WTC11 (cell line): ENCODE data around the gene KIF6. TPM values are rescaled to one million over a fixed set of nuclear protein-coding genes. Genes with fewer than 3 reads are reported as not detected.
A peak's percentile ranks its signal among the peaks of the same experiment; 100 is the strongest.

ENCODE experiments used
- ATAC-seq: fragments of 200-7000 bp; cut with Tn5 transposase; 2 replicates; pipeline ENCODE4 v1.10.0; 2021; ENCODE audit warnings: mild to moderate bottlenecking, moderate library complexity
- CTCF ChIA-PET: fragments of 300-600 bp; sonication (Branson Sonifier 250); formaldehyde crosslinking; loops from one replicate; lab custom pipeline; 2021; ENCODE audit warnings: antibody characterized with exemption; lab: Charles Lee
- POLR2A ChIA-PET: fragments of 350-600 bp; sonication (Branson Sonifier 250); formaldehyde crosslinking; loops from one replicate; lab custom pipeline; 2021; ENCODE audit warnings: antibody characterized with exemption; lab: Charles Lee
- DNase-seq: peaks from one replicate; pipeline ENCODE4 v3.0.0; 2021; ENCODE audit warnings: low spot score
- H3K27ac Mint-ChIP-seq: 2 replicates; pipeline ENCODE4 v1.8.0; 2021; ENCODE audit warnings: mixed read lengths
- H3K27me3 Mint-ChIP-seq: 2 replicates; pipeline ENCODE4 v1.8.0; 2021; ENCODE audit warnings: low read depth, mild to moderate bottlenecking, moderate library complexity, mixed read lengths
- H3K36me3 Mint-ChIP-seq: 2 replicates; pipeline ENCODE4 v1.8.0; 2021; ENCODE audit warnings: mixed read lengths
- H3K4me1 Mint-ChIP-seq: 2 replicates; pipeline ENCODE4 v1.8.0; 2022; ENCODE audit warnings: mixed read lengths
- H3K4me3 Mint-ChIP-seq: 2 replicates; pipeline ENCODE4 v1.8.0; 2021; ENCODE audit warnings: mild to moderate bottlenecking, moderate library complexity, mixed read lengths
- H3K9me3 Mint-ChIP-seq: 2 replicates; pipeline ENCODE4 v1.8.0; 2021; ENCODE audit warnings: mixed read lengths
- CREM ChIP-seq: sonication (generic); formaldehyde crosslinking; IDR thresholded peaks from 2 replicates; pipeline ENCODE4 v1.8.1; 2022; ENCODE audit warnings: mild to moderate bottlenecking, missing genetic modification reagents, moderate library complexity
- CTCF ChIP-seq: fragments of 200-600 bp; IDR thresholded peaks from 2 replicates; pipeline ENCODE4 v1.8.0; 2022; ENCODE audit warnings: antibody characterized with exemption
- ELF4 ChIP-seq: sonication (generic); formaldehyde crosslinking; IDR thresholded peaks from 2 replicates; pipeline ENCODE4 v1.8.1; 2022; ENCODE audit warnings: low read depth, mild to moderate bottlenecking, moderate library complexity, missing genetic modification reagents
- ETV6 ChIP-seq: sonication (generic); formaldehyde crosslinking; IDR thresholded peaks from 2 replicates; pipeline ENCODE4 v1.8.1; 2022; ENCODE audit warnings: mild to moderate bottlenecking, missing genetic modification reagents
- FOXK1 ChIP-seq: sonication (generic); formaldehyde crosslinking; IDR thresholded peaks from 2 replicates; pipeline ENCODE4 v1.8.0; 2022; ENCODE audit warnings: mild to moderate bottlenecking, moderate library complexity, missing genetic modification reagents
- MLX ChIP-seq: sonication (generic); formaldehyde crosslinking; IDR thresholded peaks from 2 replicates; pipeline ENCODE4 v1.8.1; 2023; ENCODE audit warnings: mild to moderate bottlenecking, missing genetic modification reagents, moderate library complexity
- MYBL2 ChIP-seq: sonication (generic); formaldehyde crosslinking; IDR thresholded peaks from 2 replicates; pipeline ENCODE4 v1.8.1; 2023; ENCODE audit warnings: mild to moderate bottlenecking, moderate library complexity, missing genetic modification reagents
- NFE2L1 ChIP-seq: sonication (generic); formaldehyde crosslinking; IDR thresholded peaks from 2 replicates; pipeline ENCODE4 v1.8.1; 2023; ENCODE audit warnings: missing genetic modification reagents
- NR2C2 ChIP-seq: sonication (generic); formaldehyde crosslinking; IDR thresholded peaks from 2 replicates; pipeline ENCODE4 v1.8.0; 2022; ENCODE audit warnings: mild to moderate bottlenecking, missing genetic modification reagents
- SMAD3 ChIP-seq: sonication (generic); formaldehyde crosslinking; IDR thresholded peaks from 2 replicates; pipeline ENCODE4 v1.8.0; 2022; ENCODE audit warnings: missing genetic modification reagents, mild to moderate bottlenecking, borderline replicate concordance
- SP1 ChIP-seq: sonication (generic); formaldehyde crosslinking; conservative IDR thresholded peaks from 2 replicates; pipeline ENCODE4 v1.8.1; 2022; ENCODE audit warnings: missing genetic modification reagents
- STAT6 ChIP-seq: sonication (generic); formaldehyde crosslinking; conservative IDR thresholded peaks from 2 replicates; pipeline ENCODE4 v1.8.1; 2023; ENCODE audit warnings: mild to moderate bottlenecking, low read depth, missing genetic modification reagents, moderate library complexity
- TP53 ChIP-seq: sonication (generic); formaldehyde crosslinking; IDR thresholded peaks from 2 replicates; pipeline ENCODE4 v1.8.1; 2023; ENCODE audit warnings: mild to moderate bottlenecking, missing genetic modification reagents
- ZMAT4 ChIP-seq: fragments of 250-450 bp; sonication (Bioruptor Pico); IDR thresholded peaks from 2 replicates; pipeline ENCODE4 v1.9.0; 2021; ENCODE audit warnings: mild to moderate bottlenecking
- ZNF232 ChIP-seq: sonication (generic); formaldehyde crosslinking; IDR thresholded peaks from 2 replicates; pipeline ENCODE4 v1.8.0; 2022; ENCODE audit warnings: mild to moderate bottlenecking, missing genetic modification reagents
- ZNF416 ChIP-seq: fragments of 250-450 bp; sonication (Bioruptor Pico); IDR thresholded peaks from 2 replicates; pipeline ENCODE4 v1.9.0; 2021; ENCODE audit warnings: mild to moderate bottlenecking, inconsistent platforms
- total RNA-seq: library from RNA; stranded (reverse); gene quantifications from 3 replicates; pipeline ENCODE4 v1.2.3, GENCODE V29; 2021
- TF ChIP-seq, protein P1 (sequence below): sonication (generic); formaldehyde crosslinking; IDR thresholded peaks from 2 replicates; pipeline ENCODE4 v1.8.1; 2023; ENCODE audit warnings: mild to moderate bottlenecking, missing genetic modification reagents
- TF ChIP-seq, protein P2 (sequence below): sonication (generic); formaldehyde crosslinking; IDR thresholded peaks from 2 replicates; pipeline ENCODE4 v1.8.0; 2023; ENCODE audit warnings: missing genetic modification reagents
- TF ChIP-seq, protein P3 (sequence below): sonication (generic); formaldehyde crosslinking; IDR thresholded peaks from 2 replicates; pipeline ENCODE4 v1.8.0; 2022; ENCODE audit warnings: mild to moderate bottlenecking, missing genetic modification reagents
- TF ChIP-seq, protein P4 (sequence below): fragments of 250-450 bp; sonication (Bioruptor Pico); IDR thresholded peaks from 2 replicates; pipeline ENCODE4 v1.9.0; 2021; ENCODE audit warnings: mild to moderate bottlenecking
- TF ChIP-seq, protein P5 (sequence below): sonication (generic); formaldehyde crosslinking; IDR thresholded peaks from 2 replicates; pipeline ENCODE4 v1.8.1; 2022; ENCODE audit warnings: mild to moderate bottlenecking, missing genetic modification reagents, moderate library complexity, borderline replicate concordance
- TF ChIP-seq, protein P6 (sequence below): fragments of 250-450 bp; sonication (Bioruptor Pico); IDR thresholded peaks from 2 replicates; pipeline ENCODE4 v1.9.0; 2021; ENCODE audit warnings: moderate library complexity, mild to moderate bottlenecking, inconsistent platforms, borderline replicate concordance

KIF6 gene
- total RNA-seq, 1 experiment from 2014 or later = 0.57 TPM

GRCh38 chr6:39733704-39734103 is 8.5 kb upstream of the KIF6 start (continued):
- TF ChIP-seq, protein P1, sequence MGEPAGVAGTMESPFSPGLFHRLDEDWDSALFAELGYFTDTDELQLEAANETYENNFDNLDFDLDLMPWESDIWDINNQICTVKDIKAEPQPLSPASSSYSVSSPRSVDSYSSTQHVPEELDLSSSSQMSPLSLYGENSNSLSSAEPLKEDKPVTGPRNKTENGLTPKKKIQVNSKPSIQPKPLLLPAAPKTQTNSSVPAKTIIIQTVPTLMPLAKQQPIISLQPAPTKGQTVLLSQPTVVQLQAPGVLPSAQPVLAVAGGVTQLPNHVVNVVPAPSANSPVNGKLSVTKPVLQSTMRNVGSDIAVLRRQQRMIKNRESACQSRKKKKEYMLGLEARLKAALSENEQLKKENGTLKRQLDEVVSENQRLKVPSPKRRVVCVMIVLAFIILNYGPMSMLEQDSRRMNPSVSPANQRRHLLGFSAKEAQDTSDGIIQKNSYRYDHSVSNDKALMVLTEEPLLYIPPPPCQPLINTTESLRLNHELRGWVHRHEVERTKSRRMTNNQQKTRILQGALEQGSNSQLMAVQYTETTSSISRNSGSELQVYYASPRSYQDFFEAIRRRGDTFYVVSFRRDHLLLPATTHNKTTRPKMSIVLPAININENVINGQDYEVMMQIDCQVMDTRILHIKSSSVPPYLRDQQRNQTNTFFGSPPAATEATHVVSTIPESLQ (CRISPR knock-in tag) = no peak
- no peak for TF ChIP-seq ZMAT4
- TF ChIP-seq, protein P2, sequence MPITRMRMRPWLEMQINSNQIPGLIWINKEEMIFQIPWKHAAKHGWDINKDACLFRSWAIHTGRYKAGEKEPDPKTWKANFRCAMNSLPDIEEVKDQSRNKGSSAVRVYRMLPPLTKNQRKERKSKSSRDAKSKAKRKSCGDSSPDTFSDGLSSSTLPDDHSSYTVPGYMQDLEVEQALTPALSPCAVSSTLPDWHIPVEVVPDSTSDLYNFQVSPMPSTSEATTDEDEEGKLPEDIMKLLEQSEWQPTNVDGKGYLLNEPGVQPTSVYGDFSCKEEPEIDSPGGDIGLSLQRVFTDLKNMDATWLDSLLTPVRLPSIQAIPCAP (CRISPR knock-in tag) = no peak
- TF ChIP-seq CREM (CRISPR knock-in tag) = no peak
- no peak for TF ChIP-seq ZNF416 (CRISPR knock-in tag)
- no peak for TF ChIP-seq STAT6 (CRISPR knock-in tag)
- TF ChIP-seq MYBL2 (CRISPR knock-in tag) = no peak
- TF ChIP-seq, protein P3, sequence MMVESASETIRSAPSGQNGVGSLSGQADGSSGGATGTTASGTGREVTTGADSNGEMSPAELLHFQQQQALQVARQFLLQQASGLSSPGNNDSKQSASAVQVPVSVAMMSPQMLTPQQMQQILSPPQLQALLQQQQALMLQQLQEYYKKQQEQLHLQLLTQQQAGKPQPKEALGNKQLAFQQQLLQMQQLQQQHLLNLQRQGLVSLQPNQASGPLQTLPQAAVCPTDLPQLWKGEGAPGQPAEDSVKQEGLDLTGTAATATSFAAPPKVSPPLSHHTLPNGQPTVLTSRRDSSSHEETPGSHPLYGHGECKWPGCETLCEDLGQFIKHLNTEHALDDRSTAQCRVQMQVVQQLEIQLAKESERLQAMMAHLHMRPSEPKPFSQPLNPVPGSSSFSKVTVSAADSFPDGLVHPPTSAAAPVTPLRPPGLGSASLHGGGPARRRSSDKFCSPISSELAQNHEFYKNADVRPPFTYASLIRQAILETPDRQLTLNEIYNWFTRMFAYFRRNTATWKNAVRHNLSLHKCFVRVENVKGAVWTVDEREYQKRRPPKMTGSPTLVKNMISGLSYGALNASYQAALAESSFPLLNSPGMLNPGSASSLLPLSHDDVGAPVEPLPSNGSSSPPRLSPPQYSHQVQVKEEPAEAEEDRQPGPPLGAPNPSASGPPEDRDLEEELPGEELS (CRISPR knock-in tag) = no peak
- TF ChIP-seq ETV6 (CRISPR knock-in tag) = no peak

DNA sequence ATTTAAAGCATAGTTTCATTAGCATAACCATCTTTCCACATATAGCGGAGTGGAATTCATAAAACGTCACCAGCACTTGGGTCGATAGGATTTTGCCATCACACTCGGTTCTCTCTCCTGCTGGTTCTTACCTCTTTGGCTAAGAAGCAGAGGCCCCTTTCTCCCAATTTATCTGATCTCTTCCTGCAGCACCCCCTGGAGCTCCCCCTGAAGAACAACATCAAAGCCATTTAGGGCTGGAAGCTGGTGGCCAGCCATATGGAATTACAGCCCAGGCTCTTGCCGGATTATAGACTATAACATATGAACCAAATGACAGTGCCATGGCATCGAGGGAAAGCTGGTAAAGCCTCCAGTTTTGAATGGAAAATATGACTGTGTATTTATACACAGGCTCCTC is 6.4 kb upstream of the KIF6 start:
- ATAC-seq (peak; percentile 62), DNase-seq (peak; percentile 18)
- H3K4me3 Mint-ChIP-seq = no peak overlapping the region
- H3K27me3 Mint-ChIP-seq = peaks cover 4% of the 10 kb centered on the region
- no peak overlapping the region for H3K27ac Mint-ChIP-seq
- ChIA-PET POLR2A (no interaction called here), CTCF (interaction anchor here (1.0 to 3.1 kb wide), 5 partner anchors 32 to 369 kb away, joined by 4 to 12 read pairs (median 7); no protein-coding TSS in a partner anchor)
- H3K9me3 Mint-ChIP-seq = peaks cover 15% of the 10 kb centered on the region
- peaks cover 38% of the 10 kb centered on the region for H3K4me1 Mint-ChIP-seq
- H3K36me3 Mint-ChIP-seq = peaks cover 10% of the 10 kb centered on the region
- TF ChIP-seq NR2C2 (CRISPR knock-in tag) (no peak), ELF4 (CRISPR knock-in tag) (no peak), TP53 (CRISPR knock-in tag) (no peak), NFE2L1 (CRISPR knock-in tag) (no peak), ZNF232 (CRISPR knock-in tag) (no peak), CTCF (no peak), MLX (no peak), FOXK1 (CRISPR knock-in tag) (no peak), SP1 (CRISPR knock-in tag) (no peak), MYBL2 (CRISPR knock-in tag) (no peak), SMAD3 (no peak)
- TF ChIP-seq, protein P4, sequence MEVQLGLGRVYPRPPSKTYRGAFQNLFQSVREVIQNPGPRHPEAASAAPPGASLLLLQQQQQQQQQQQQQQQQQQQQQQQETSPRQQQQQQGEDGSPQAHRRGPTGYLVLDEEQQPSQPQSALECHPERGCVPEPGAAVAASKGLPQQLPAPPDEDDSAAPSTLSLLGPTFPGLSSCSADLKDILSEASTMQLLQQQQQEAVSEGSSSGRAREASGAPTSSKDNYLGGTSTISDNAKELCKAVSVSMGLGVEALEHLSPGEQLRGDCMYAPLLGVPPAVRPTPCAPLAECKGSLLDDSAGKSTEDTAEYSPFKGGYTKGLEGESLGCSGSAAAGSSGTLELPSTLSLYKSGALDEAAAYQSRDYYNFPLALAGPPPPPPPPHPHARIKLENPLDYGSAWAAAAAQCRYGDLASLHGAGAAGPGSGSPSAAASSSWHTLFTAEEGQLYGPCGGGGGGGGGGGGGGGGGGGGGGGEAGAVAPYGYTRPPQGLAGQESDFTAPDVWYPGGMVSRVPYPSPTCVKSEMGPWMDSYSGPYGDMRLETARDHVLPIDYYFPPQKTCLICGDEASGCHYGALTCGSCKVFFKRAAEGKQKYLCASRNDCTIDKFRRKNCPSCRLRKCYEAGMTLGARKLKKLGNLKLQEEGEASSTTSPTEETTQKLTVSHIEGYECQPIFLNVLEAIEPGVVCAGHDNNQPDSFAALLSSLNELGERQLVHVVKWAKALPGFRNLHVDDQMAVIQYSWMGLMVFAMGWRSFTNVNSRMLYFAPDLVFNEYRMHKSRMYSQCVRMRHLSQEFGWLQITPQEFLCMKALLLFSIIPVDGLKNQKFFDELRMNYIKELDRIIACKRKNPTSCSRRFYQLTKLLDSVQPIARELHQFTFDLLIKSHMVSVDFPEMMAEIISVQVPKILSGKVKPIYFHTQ (CRISPR knock-in tag) = no peak
- TF ChIP-seq, protein P5, sequence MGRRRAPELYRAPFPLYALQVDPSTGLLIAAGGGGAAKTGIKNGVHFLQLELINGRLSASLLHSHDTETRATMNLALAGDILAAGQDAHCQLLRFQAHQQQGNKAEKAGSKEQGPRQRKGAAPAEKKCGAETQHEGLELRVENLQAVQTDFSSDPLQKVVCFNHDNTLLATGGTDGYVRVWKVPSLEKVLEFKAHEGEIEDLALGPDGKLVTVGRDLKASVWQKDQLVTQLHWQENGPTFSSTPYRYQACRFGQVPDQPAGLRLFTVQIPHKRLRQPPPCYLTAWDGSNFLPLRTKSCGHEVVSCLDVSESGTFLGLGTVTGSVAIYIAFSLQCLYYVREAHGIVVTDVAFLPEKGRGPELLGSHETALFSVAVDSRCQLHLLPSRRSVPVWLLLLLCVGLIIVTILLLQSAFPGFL (CRISPR knock-in tag) = no peak
- TF ChIP-seq, protein P6, sequence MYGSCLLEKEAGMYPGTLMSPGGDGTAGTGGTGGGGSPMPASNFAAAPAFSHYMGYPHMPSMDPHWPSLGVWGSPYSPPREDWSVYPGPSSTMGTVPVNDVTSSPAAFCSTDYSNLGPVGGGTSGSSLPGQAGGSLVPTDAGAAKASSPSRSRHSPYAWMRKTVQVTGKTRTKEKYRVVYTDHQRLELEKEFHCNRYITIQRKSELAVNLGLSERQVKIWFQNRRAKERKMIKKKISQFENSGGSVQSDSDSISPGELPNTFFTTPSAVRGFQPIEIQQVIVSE (CRISPR knock-in tag) = no peak
